ENCODE measurements around the gene GNA15.

Gene GNA15

GRCh38 chr19:3106509-3107141 is 29.2 kb upstream of the GNA15 start:
- in situ Hi-C loops (cut with MboI; ENCODE audit: low sequenced_read_pairs), result loop anchor here (10.0 kb wide), 1 partner anchor 142 kb away; no protein-coding TSS in a partner anchor

GRCh38 chr19:3107658-3108057 is 28.2 kb upstream of the GNA15 start:
- in situ Hi-C loops (cut with MboI; ENCODE audit: low sequenced_read_pairs), result loop anchor here (10.0 kb wide), 1 partner anchor 143 kb away; no protein-coding TSS in a partner anchor

GRCh38 chr19:3108775-3109174 is 27.1 kb upstream of the GNA15 start:
- in situ Hi-C loops (cut with MboI; ENCODE audit: low sequenced_read_pairs), result loop anchor here (10.0 kb wide), 1 partner anchor 144 kb away; no protein-coding TSS in a partner anchor

GRCh38 chr19:3109491-3109890 is 26.3 kb upstream of the GNA15 start:
- in situ Hi-C loops (cut with MboI; ENCODE audit: low sequenced_read_pairs), result loop anchor here (10.0 kb wide), 1 partner anchor 145 kb away; no protein-coding TSS in a partner anchor

GRCh38 chr19:3110126-3110825 is 25.6 kb upstream of the GNA15 start:
- in situ Hi-C loops (cut with MboI; ENCODE audit: low sequenced_read_pairs), result no loop called here

GRCh38 chr19:3111586-3112247 is 24.1 kb upstream of the GNA15 start:
- in situ Hi-C loops (cut with MboI; ENCODE audit: low sequenced_read_pairs), result no loop called here

- in situ Hi-C loops (cut with MboI; ENCODE audit: low sequenced_read_pairs), result no loop called here
Measured at GRCh38 chr19:3112375-3113099, 23.3 kb upstream of the GNA15 start.

- in situ Hi-C loops (cut with MboI; ENCODE audit: low sequenced_read_pairs), result no loop called here
Measured at GRCh38 chr19:3113100-3114017, 22.5 kb upstream of the GNA15 start.

- in situ Hi-C loops (cut with MboI; ENCODE audit: low sequenced_read_pairs), result no loop called here
Measured at GRCh38 chr19:3114018-3114726, 21.7 kb upstream of the GNA15 start.

- in situ Hi-C loops (cut with MboI; ENCODE audit: low sequenced_read_pairs), result no loop called here
Measured at GRCh38 chr19:3114811-3115210, 21.0 kb upstream of the GNA15 start.

- in situ Hi-C loops (cut with MboI; ENCODE audit: low sequenced_read_pairs), result no loop called here
Measured at GRCh38 chr19:3115411-3115810, 20.4 kb upstream of the GNA15 start.

- in situ Hi-C loops (cut with MboI; ENCODE audit: low sequenced_read_pairs), result no loop called here
Measured at GRCh38 chr19:3115916-3116602, 19.8 kb upstream of the GNA15 start.

GRCh38 chr19:3116621-3117020 is 19.2 kb upstream of the GNA15 start:
- in situ Hi-C loops (cut with MboI; ENCODE audit: low sequenced_read_pairs), result no loop called here

GRCh38 chr19:3117716-3118115 is 18.1 kb upstream of the GNA15 start:
- in situ Hi-C loops (cut with MboI; ENCODE audit: low sequenced_read_pairs), result no loop called here

GRCh38 chr19:3118232-3119070 is 17.4 kb upstream of the GNA15 start:
- in situ Hi-C loops (cut with MboI; ENCODE audit: low sequenced_read_pairs), result no loop called here

GRCh38 chr19:3119071-3119595 is 16.7 kb upstream of the GNA15 start:
- in situ Hi-C loops (cut with MboI; ENCODE audit: low sequenced_read_pairs), result no loop called here

GRCh38 chr19:3119693-3120380 is 16.0 kb upstream of the GNA15 start:
- in situ Hi-C loops (cut with MboI; ENCODE audit: low sequenced_read_pairs), result no loop called here

Measured in HL-60/S4 treated with phorbol 12-myristate 13-acetate at 8.2 ng/mL for 4 days and 3 days (cell line).